ENCODE measurements around the gene IL34. TPM values are rescaled to one million over a fixed set of nuclear protein-coding genes. Genes with fewer than 3 reads are reported as not detected.
A peak's percentile ranks its signal among the peaks of the same experiment; 100 is the strongest.

Gene IL34
- total RNA-seq: 10 to 100 TPM in 5 of 6 donors, 1 to 10 TPM in 1; 3.0 to 32.1 (median 14.8) TPM

- TF ChIP-seq CTCF (IDR thresholded peaks at IDR 0.05) (no peak), POLR2AphosphoS5 (IDR thresholded peaks at IDR 0.05) (no peak), EP300 (IDR thresholded peaks at IDR 0.05) (no peak), POLR2A (IDR thresholded peaks at IDR 0.05) (no peak)
- Histone ChIP-seq H3K4me3 (no peak within 1 kb of the TSS), H3K9me3 (no peaks in the 10 kb centered on the region), H3K27me3 (no peaks in the 10 kb centered on the region), H3K4me1 (no peaks in the 10 kb centered on the region), H3K36me3 (no peaks in the 10 kb centered on the region), H3K27ac (no peak within 1 kb of the TSS)
- peak; percentile 28 to 41 for ATAC-seq (ENCODE audit: low FRiP score in 2 of 2)
- 79 to 82% methylated on average over 23 to 27 of the region's 39 CpGs for WGBS, 2 donors
- peak in 1 of 2 donors; percentile 76 for DNase-seq
Measured at GRCh38 chr16:70646260-70647241, at the start of gene IL34. Gene IL34, plus strand, starts transcription at chr16:70646559. Its CDS starts 389 bp downstream, at chr16:70646948.

GRCh38 chr16:70597135-70597835 lies 49.1 kb upstream of the IL34 start:
- peaks cover 2 to 10% (median 6%) of the 10 kb centered on the region in 4 donors for H3K4me1 ChIP-seq
- DNase-seq (no peak), ATAC-seq (ENCODE audit: low FRiP score in 2 of 2) (no peak)
- H3K36me3 ChIP-seq: no peaks in the 10 kb centered on the region
- no peak overlapping the region for H3K27ac ChIP-seq
- WGBS, 2 donors: 88 to 95% methylated on average over 4 of the region's 4 CpGs
- H3K27me3 ChIP-seq: no peaks in the 10 kb centered on the region
- H3K4me3 ChIP-seq: no peak overlapping the region
- TF ChIP-seq CTCF (IDR thresholded peaks at IDR 0.05) (no peak), POLR2A (IDR thresholded peaks at IDR 0.05) (no peak), EP300 (IDR thresholded peaks at IDR 0.05) (no peak), POLR2AphosphoS5 (IDR thresholded peaks at IDR 0.05) (no peak)
- no peaks in the 10 kb centered on the region for H3K9me3 ChIP-seq

GRCh38 chr16:70598937-70599503 lies 47.3 kb upstream of the IL34 start:
- DNase-seq: no peak

GRCh38 chr16:70600730-70601129 lies 45.6 kb upstream of the IL34 start:
- Histone ChIP-seq H3K27ac (no peak overlapping the region), H3K9me3 (no peaks in the 10 kb centered on the region), H3K27me3 (no peaks in the 10 kb centered on the region), H3K4me1 (no peaks in the 10 kb centered on the region), H3K36me3 (no peaks in the 10 kb centered on the region), H3K4me3 (no peak overlapping the region)
- no peak for DNase-seq
- no peak for ATAC-seq (ENCODE audit: low FRiP score in 2 of 2)
- 84 to 88% methylated on average over 3 of the region's 3 CpGs for WGBS, 2 donors
- TF ChIP-seq POLR2A (IDR thresholded peaks at IDR 0.05) (no peak), CTCF (IDR thresholded peaks at IDR 0.05) (no peak), POLR2AphosphoS5 (IDR thresholded peaks at IDR 0.05) (no peak), EP300 (IDR thresholded peaks at IDR 0.05) (no peak)

More at GRCh38 chr16:70598937-70599503, 47.3 kb upstream of the IL34 start:
- no peaks in the 10 kb centered on the region for H3K27me3 ChIP-seq
- peaks cover 0 to 4% (median 1%) of the 10 kb centered on the region in 4 donors for H3K4me1 ChIP-seq
- TF ChIP-seq EP300 (IDR thresholded peaks at IDR 0.05): no peak
- TF ChIP-seq CTCF (IDR thresholded peaks at IDR 0.05): no peak
- TF ChIP-seq POLR2A (IDR thresholded peaks at IDR 0.05): no peak
- no peak for TF ChIP-seq POLR2AphosphoS5 (IDR thresholded peaks at IDR 0.05)
- H3K36me3 ChIP-seq: no peaks in the 10 kb centered on the region
- WGBS, 2 donors: 70 to 71% methylated on average over 6 of the region's 6 CpGs
- no peaks in the 10 kb centered on the region for H3K9me3 ChIP-seq
- H3K27ac ChIP-seq: no peak overlapping the region
- no peak overlapping the region for H3K4me3 ChIP-seq
- no peak for ATAC-seq (ENCODE audit: low FRiP score in 2 of 2)

Data from upper lobe of left lung (tissue), 6 donors.